Trophoblast cell (in vitro differentiated cells and primary cell): Measurements from ENCODE around the gene SRF.

Experiments used
- DNase-seq, 2 donors: peaks; one replicate each; pipeline ENCODE4 v3.0.0-alpha.2; 2016
- H2AFZ ChIP-seq: 2 replicates; pipeline ENCODE4 v1.6.1; 2013; ENCODE audit warnings: low read length, moderate library complexity, mild to moderate bottlenecking; ENCODE audit not compliant: insufficient read depth, poor library complexity
- H2AK5ac ChIP-seq: 2 replicates; pipeline ENCODE4 v1.6.1; 2013; ENCODE audit warnings: mild to moderate bottlenecking, low read length
- H2BK120ac ChIP-seq: 2 replicates; pipeline ENCODE4 v1.6.1; 2013; ENCODE audit warnings: low read length, mild to moderate bottlenecking, moderate library complexity; ENCODE audit not compliant: insufficient read depth, poor library complexity
- H2BK12ac ChIP-seq: 2 replicates; pipeline ENCODE4 v1.6.1; 2013; ENCODE audit warnings: mild to moderate bottlenecking, low read length, moderate library complexity
- H2BK5ac ChIP-seq: 2 replicates; pipeline ENCODE4 v1.6.1; 2013; ENCODE audit warnings: low read length, low read depth, moderate library complexity, mild to moderate bottlenecking; ENCODE audit not compliant: poor library complexity
- H3K14ac ChIP-seq: 2 replicates; pipeline ENCODE4 v1.6.1; 2013; ENCODE audit warnings: mild to moderate bottlenecking, low read length
- H3K18ac ChIP-seq: 2 replicates; pipeline ENCODE4 v1.6.1; 2013; ENCODE audit warnings: mild to moderate bottlenecking, low read length
- H3K23ac ChIP-seq: 2 replicates; pipeline ENCODE4 v1.6.1; 2013; ENCODE audit warnings: low read length
- H3K27ac ChIP-seq: 2 replicates; pipeline ENCODE4 v1.5.1; 2013; ENCODE audit warnings: low read depth, mild to moderate bottlenecking, inconsistent platforms, low read length, moderate library complexity
- H3K27me3 ChIP-seq: 2 replicates; pipeline ENCODE4 v1.6.1; 2013; ENCODE audit warnings: inconsistent platforms, mild to moderate bottlenecking, low read length, moderate library complexity; ENCODE audit not compliant: insufficient read depth
- H3K36me3 ChIP-seq, 2 experiments: 1 replicate in 1 of 2; 2 replicates in 1 of 2; pipeline ENCODE4 v1.6.1; 2013; ENCODE audit warnings: low read length in 2 of 2, mild to moderate bottlenecking in 2 of 2, moderate library complexity in 1 of 2; ENCODE audit not compliant: insufficient read depth in 2 of 2, control insufficient read depth in 1 of 2
- H3K4ac ChIP-seq: 2 replicates; pipeline ENCODE4 v1.6.1; 2013; ENCODE audit warnings: low read depth, mild to moderate bottlenecking, low read length, moderate library complexity
- H3K4me1 ChIP-seq, 2 experiments: 1 replicate in 1 of 2; 2 replicates in 1 of 2; pipeline ENCODE4 v1.6.1; 2013; ENCODE audit warnings: low read length in 2 of 2, mild to moderate bottlenecking in 2 of 2, moderate library complexity in 1 of 2; ENCODE audit not compliant: insufficient read depth in 2 of 2, control insufficient read depth in 1 of 2
- H3K4me2 ChIP-seq: 2 replicates; pipeline ENCODE4 v1.6.1; 2013; ENCODE audit warnings: inconsistent platforms, mild to moderate bottlenecking, low read length, moderate library complexity
- H3K4me3 ChIP-seq: 2 replicates; pipeline ENCODE4 v1.5.1; 2013; ENCODE audit warnings: mild to moderate bottlenecking, low read depth, low read length, inconsistent platforms
- H3K79me1 ChIP-seq: one replicate; pipeline ENCODE4 v1.6.1; 2013; ENCODE audit warnings: low read length
- H3K79me2 ChIP-seq: 2 replicates; pipeline ENCODE4 v1.6.1; 2013; ENCODE audit warnings: low read length, mild to moderate bottlenecking; ENCODE audit not compliant: control insufficient read depth, insufficient read depth, poor library complexity
- H3K9ac ChIP-seq: 2 replicates; pipeline ENCODE4 v1.6.1; 2013; ENCODE audit warnings: mild to moderate bottlenecking, low read length
- H3K9me3 ChIP-seq: 2 replicates; pipeline ENCODE4 v1.6.1; 2013; ENCODE audit warnings: low read depth, mild to moderate bottlenecking, control low read depth, inconsistent platforms, low read length; ENCODE audit not compliant: insufficient read depth
- H4K12ac ChIP-seq: 2 replicates; pipeline ENCODE4 v1.6.1; 2013; ENCODE audit warnings: low read depth, mild to moderate bottlenecking, low read length, moderate library complexity
- H4K8ac ChIP-seq: 2 replicates; pipeline ENCODE4 v1.6.1; 2013; ENCODE audit warnings: low read depth, mild to moderate bottlenecking, low read length, moderate library complexity
- H4K91ac ChIP-seq: one replicate; pipeline ENCODE4 v1.6.1; 2013; ENCODE audit warnings: low read depth, mild to moderate bottlenecking, low read length, moderate library complexity
- WGBS: extraction: QIAGEN DNeasy Blood & Tissue Kit; methylation state at CpG from one replicate; pipeline ENCODE4 v1.1.7; 2013; ENCODE audit warnings: missing lambda C conversion rate; ENCODE audit not compliant: insufficient read length, insufficient coverage; ENCODE audit errors: extremely low coverage; 5-methylcytosine and 5-hydroxymethylcytosine counted together

Gene SRF

DNA sequence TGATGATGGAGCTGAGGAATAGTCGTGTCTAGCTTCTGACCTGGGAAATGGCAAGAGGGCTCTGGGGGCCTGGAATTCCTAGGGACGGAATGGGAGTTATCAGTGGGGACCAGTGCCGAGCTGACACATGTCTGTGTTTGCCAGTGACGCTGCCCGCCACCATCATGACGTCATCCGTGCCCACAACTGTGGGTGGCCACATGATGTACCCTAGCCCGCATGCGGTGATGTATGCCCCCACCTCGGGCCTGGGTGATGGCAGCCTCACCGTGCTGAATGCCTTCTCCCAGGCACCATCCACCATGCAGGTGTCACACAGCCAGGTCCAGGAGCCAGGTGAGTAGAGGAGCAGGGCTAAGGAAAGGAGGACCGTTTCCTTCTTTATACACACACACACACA, 7.1 kb downstream of the SRF start:
- WGBS: no CpG with 5 or more reads among the region's 12 CpGs

DNA sequence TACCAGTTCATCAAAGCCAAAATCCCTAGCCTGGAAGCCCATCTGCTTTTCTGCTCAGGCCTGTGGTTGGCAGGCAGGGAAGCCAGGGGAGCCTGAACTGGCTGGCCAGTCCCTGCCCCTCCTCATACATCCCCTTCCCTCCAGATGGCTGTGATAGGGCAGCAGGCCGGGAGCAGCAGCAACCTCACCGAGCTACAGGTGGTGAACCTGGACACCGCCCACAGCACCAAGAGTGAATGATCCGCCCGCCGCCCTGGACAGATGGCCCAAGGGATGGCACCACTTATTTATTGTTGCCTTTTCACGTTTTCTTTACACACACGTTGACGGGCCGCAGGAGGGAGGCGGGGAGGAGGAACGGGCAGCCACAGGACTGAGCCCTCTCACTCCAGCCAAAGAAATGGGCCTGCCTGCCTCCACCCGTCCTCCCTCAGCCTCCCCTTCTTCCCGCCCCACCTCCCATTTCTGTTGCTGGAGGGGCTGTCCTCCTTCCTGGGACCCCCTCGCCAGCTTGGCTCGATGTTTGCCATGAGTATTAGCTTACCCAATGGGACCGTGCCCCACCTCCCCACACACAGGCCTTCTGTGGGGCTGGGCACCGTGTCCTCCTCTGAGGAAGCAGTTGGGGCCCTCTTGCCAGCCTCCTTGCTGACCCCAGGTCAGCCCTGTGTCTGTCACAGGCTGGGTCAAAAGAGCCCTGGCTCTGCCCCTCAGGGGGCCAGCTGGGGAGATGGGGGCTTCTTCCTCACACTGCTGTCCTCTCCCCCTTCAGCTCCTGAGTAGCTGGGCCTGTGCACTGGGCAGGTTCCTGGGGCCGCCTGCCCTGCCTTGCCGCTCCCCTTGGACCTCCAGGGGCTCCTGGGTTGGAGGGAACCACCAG, 8.1 kb downstream of the SRF start:
- no peak overlapping the region for H4K12ac ChIP-seq
- peaks cover 6% of the 10 kb centered on the region for H3K79me2 ChIP-seq
- H3K23ac ChIP-seq: no peak overlapping the region
- H3K9me3 ChIP-seq: no peaks in the 10 kb centered on the region
- no peak overlapping the region for H3K4me2 ChIP-seq
- no CpG with 5 or more reads among the region's 20 CpGs for WGBS
- H2BK5ac ChIP-seq: no peak overlapping the region
- no peak overlapping the region for H3K9ac ChIP-seq
- no peak overlapping the region for H2AK5ac ChIP-seq
- no peak overlapping the region for H3K14ac ChIP-seq
- no peak overlapping the region for H4K8ac ChIP-seq
- H3K27ac ChIP-seq: no peak overlapping the region
- H3K4me3 ChIP-seq: no peak overlapping the region
- no peak overlapping the region for H2BK12ac ChIP-seq
- H3K79me1 ChIP-seq: peaks cover 11% of the 10 kb centered on the region
- no peak overlapping the region for H3K4ac ChIP-seq
- DNase-seq: no peak
- H3K27me3 ChIP-seq: no peaks in the 10 kb centered on the region
- H2BK120ac ChIP-seq: no peak overlapping the region
- H3K4me1 ChIP-seq: peaks cover 5 to 8% of the 10 kb centered on the region in 2 experiments
- H3K36me3 ChIP-seq: peaks cover 33 to 38% of the 10 kb centered on the region in 2 experiments
- H2AFZ ChIP-seq: no peak overlapping the region
- no peak overlapping the region for H3K18ac ChIP-seq
- H4K91ac ChIP-seq: no peak overlapping the region

More for the DNA sequence above, 7.1 kb downstream of the SRF start:
- no peaks in the 10 kb centered on the region for H3K27me3 ChIP-seq
- no peak overlapping the region for H3K23ac ChIP-seq
- peaks cover 15% of the 10 kb centered on the region for H3K79me1 ChIP-seq
- H2BK120ac ChIP-seq: no peak overlapping the region
- H2AFZ ChIP-seq: no peak overlapping the region
- H3K4ac ChIP-seq: no peak overlapping the region
- H4K91ac ChIP-seq: no peak overlapping the region
- no peak overlapping the region for H4K8ac ChIP-seq
- H2BK12ac ChIP-seq: no peak overlapping the region
- H3K36me3 ChIP-seq: peaks cover 37 to 42% of the 10 kb centered on the region in 2 experiments
- no peak overlapping the region for H3K27ac ChIP-seq
- H3K9ac ChIP-seq: no peak overlapping the region
- no peak overlapping the region for H2AK5ac ChIP-seq
- no peak overlapping the region for H3K14ac ChIP-seq
- no peak overlapping the region for H3K4me3 ChIP-seq
- no peak overlapping the region for H3K4me2 ChIP-seq
- peaks cover 15 to 16% of the 10 kb centered on the region in 2 experiments for H3K4me1 ChIP-seq
- DNase-seq: no peak
- no peaks in the 10 kb centered on the region for H3K9me3 ChIP-seq
- no peak overlapping the region for H3K18ac ChIP-seq
- peaks cover 10% of the 10 kb centered on the region for H3K79me2 ChIP-seq
- H4K12ac ChIP-seq: no peak overlapping the region
- H2BK5ac ChIP-seq: no peak overlapping the region

DNA sequence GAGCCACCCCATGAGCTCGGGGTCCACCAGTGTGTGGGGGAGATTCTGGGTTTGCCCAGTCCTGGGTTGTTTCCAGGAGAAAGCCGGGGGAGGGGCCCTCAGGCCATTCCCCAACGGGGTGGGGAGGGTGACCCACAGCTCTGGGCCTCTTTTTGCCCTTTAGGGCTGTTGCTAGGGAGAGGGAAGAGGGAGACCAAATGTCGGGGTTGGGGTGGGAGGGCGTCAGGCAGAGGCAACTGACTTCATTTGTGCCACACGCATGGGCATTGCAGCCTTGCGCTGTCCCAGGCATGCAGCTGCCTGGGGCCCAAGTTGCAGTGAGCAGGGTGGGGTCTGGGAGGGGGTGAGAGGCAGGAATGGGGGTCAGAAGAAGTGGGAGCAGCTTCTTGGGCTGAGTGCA, 9.0 kb downstream of the SRF start:
- Histone ChIP-seq H3K79me2 (peaks cover 6% of the 10 kb centered on the region), H4K12ac (no peak overlapping the region), H3K18ac (no peak overlapping the region), H4K8ac (no peak overlapping the region), H2AFZ (no peak overlapping the region), H3K14ac (no peak overlapping the region), H2BK12ac (no peak overlapping the region), H3K4me3 (no peak overlapping the region), H3K79me1 (peaks cover 9% of the 10 kb centered on the region), H3K9ac (no peak overlapping the region), H3K36me3 (peaks cover 33 to 42% of the 10 kb centered on the region in 2 experiments), H3K4me2 (no peak overlapping the region), H2AK5ac (no peak overlapping the region), H3K27ac (no peak overlapping the region), H3K4ac (no peak overlapping the region), H3K23ac (no peak overlapping the region), H2BK120ac (no peak overlapping the region), H2BK5ac (no peak overlapping the region), H3K9me3 (no peaks in the 10 kb centered on the region), H3K27me3 (no peaks in the 10 kb centered on the region), H3K4me1 (peaks cover 5 to 8% of the 10 kb centered on the region in 2 experiments), H4K91ac (no peak overlapping the region)
- DNase-seq: no peak
- WGBS: no CpG with 5 or more reads among the region's 7 CpGs

DNA sequence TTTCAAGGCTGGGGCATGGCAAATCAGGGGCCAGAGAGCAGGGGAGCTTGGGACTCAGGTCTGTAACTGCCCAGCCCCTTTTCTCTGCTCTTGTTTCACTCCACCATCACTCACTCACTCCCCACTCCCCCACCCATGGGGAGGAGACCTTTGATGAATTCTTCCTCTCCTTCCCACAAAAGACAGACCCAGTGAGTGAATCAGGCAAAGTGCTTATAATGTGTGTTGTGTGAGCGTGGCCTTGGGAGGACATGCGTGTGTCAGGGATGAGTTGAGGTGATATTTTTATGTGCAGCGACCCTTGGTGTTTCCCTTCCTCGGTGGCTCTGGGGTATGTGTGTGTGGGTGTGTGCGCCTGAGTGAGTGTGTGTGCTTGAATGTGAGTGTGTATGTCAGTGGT, 9.9 kb downstream of the SRF start:
- no peak overlapping the region for H3K23ac ChIP-seq
- H3K18ac ChIP-seq: no peak overlapping the region
- no peaks in the 10 kb centered on the region for H3K9me3 ChIP-seq
- H3K27me3 ChIP-seq: no peaks in the 10 kb centered on the region
- peaks cover 5 to 8% of the 10 kb centered on the region in 2 experiments for H3K4me1 ChIP-seq
- H3K27ac ChIP-seq: no peak overlapping the region
- H2BK5ac ChIP-seq: no peak overlapping the region
- H2AK5ac ChIP-seq: no peak overlapping the region
- H2AFZ ChIP-seq: no peak overlapping the region
- H4K12ac ChIP-seq: no peak overlapping the region
- H4K8ac ChIP-seq: no peak overlapping the region
- H3K4me2 ChIP-seq: peak overlapping the region; percentile 78
- H3K4me3 ChIP-seq: no peak overlapping the region
- peaks cover 6% of the 10 kb centered on the region for H3K79me2 ChIP-seq
- peaks cover 9% of the 10 kb centered on the region for H3K79me1 ChIP-seq
- no peak overlapping the region for H3K9ac ChIP-seq
- no peak overlapping the region for H4K91ac ChIP-seq
- H3K36me3 ChIP-seq: peaks cover 31 to 40% of the 10 kb centered on the region in 2 experiments
- no CpG with 5 or more reads among the region's 5 CpGs for WGBS
- H2BK120ac ChIP-seq: no peak overlapping the region
- H3K4ac ChIP-seq: no peak overlapping the region
- H2BK12ac ChIP-seq: no peak overlapping the region
- DNase-seq: no peak
- H3K14ac ChIP-seq: no peak overlapping the region
